Measurements from ENCODE around the gene ZNF581.
A peak's percentile ranks its signal among the peaks of the same experiment; 100 is the strongest.

Gene ZNF581

DNA sequence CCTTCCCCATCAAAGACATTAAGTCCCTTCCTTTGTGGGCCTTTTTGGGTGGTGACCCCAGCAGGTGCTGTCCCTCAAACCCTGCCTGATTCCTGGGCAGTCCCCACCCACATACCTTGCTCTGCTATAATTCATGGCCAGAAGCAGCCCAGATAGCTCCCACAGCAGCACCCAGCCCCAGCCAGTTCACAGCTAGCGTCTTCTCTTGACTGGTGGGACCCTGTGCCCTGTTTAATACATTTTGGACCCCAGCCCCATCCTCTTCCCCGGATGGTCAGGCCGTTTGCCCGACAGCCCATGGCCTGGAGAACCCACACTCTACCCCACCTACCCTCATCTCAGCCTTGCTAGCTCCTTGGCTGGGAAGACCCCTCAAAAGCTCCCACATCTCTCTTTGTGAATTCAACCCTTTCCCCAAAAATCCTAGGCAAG is 6.7 kb downstream of the ZNF581 start:
- no peak for DNase-seq

DNA sequence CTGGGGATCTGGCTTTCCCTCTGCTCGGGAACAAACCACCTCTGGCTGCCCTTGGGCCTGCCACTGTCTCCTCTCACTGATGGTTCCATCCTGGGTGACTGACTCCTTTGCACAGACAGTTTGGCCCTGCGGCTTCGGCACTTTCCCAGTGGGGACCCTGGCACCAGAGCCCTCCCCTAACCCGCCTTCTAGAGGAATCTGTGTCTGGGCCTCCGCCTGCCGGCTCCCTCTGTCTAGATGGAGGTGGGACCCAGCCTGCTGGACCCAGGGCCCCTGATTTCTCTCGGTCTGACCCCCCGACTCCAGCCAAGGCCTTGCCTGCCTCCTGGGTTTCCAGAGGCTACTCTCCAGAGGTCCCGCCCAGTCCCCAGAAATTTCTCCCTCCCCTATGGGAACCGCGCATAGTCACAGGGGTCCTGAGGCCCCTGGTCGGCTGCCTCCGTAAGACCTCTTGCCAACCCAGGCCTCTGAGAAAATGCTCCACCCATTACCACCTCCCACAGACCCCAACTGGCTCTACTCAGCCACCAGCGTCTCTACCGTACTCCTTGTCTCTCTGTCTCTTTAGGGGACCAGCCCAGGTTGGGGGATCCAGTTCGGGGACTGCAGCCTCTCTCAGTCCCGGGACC is 7.3 kb downstream of the ZNF581 start:
- DNase-seq: no peak

DNA sequence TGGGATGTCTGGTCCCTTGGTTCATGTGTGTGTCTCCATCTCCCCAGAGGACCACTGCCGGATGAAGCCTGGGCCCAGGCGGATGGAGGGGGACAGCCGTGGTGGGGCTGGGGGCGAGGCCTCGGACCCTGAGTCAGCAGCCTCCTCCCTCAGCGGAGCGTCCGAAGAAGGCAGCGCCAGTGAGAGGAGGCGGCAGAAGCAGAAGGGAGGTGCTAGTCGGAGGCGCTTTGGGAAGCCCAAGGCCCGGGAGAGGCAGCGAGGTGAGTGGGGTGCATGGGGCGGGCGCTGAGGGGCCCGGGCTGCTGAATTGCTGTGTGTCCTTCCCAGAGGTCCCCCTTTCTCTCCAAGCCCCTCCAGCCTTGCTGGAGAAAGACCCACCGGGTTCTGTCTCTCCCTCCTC is 7.8 kb downstream of the ZNF581 start:
- no peak for DNase-seq

DNA sequence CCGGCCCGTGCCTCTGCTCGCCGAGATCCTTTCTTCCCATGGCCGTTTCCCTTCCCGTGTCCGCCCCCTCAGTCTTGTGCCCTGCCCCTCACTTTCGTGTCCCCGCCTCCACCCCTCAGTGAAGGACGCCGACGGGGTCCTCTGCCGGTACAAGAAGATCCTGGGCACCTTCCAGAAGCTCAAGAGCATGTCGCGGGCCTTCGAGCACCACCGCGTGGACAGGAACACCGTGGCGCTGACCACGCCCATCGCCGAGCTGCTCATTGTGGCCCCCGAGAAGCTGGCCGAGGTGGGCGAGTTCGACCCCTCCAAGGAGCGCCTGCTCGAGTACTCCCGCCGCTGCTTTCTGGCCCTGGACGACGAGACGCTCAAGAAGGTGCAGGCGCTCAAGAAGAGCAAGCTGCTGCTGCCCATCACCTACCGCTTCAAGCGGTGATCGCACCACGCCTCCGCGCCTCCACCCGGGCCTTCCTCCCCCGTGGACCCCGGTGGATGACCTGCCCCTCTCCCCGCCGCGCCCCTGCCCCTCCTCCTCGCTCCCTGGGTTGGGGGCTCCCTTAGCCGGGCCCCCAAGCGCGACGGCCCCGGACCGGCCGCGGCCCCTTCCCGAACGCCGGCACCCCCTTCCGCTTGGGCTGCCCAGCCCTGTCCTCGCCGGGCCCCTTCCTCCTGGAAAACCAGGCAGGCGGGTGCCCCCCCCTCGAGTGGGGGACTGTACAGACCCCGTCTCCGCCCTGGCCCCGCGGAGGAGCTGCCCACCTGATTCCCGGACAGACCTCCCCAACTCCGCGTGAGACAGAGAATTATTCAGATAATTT is 9.1 kb downstream of the ZNF581 start:
- peak; percentile 34 for DNase-seq

DNA sequence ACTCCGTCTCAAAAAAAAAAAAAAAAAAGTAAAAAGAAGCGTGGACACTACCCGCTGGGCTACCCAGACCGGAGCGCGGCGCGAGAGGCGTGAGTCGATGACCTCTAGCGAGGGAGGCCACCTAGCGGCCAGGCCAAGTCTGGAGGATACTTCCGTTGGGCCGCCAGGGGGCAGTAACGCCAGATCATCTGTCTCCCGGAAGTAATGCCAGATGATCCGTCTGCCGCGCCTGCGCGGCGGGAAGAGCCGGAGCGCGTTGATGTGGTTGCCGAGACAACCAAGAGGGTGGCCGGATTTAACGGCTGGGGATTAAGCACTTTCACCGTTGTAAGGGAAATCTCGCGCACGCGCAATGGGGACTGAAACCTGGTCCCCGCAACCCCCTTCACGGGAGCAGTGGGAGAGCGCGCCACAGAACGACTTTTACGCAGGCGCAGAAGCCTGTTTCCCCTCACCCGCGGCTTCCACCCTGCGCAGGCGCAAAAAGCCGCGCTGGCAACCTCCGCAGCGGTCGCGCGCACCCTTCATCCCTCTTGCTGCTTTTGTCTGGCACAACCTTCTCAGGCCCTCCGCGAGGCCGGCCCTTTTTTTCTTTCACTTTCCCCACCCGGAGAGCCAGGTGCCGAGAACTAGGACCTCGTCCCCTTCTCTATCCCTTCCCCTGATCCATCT is 10.3 kb downstream of the ZNF581 start:
- peak; percentile 98 for DNase-seq

DNA sequence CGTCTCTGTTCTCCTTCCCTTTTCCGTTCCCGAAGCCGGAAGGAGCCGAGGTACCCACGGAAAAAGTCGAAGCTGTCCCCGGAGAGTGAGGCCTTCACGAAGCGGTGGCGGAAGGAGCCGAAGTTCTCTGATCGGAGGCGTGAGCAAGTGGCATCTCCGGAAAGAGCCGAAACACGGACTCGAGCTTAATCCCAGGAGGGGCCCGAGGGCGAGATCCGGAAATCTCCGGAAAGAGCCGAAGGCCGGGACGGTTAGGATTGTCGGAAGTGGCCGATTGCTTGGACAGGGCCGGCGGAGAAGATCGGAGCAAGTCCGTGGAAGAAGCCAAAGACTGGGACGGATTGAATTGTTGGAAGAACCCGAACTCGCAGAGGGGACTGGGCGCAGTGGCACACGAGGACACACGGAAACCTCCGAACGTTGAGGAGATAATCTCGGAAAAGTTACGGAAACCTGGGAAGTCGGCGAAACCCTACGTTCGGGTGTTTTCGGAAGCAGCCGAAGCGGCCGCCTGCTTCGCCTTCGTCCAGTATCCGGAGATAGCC is 10.9 kb downstream of the ZNF581 start:
- DNase-seq: peak; percentile 98

DNA sequence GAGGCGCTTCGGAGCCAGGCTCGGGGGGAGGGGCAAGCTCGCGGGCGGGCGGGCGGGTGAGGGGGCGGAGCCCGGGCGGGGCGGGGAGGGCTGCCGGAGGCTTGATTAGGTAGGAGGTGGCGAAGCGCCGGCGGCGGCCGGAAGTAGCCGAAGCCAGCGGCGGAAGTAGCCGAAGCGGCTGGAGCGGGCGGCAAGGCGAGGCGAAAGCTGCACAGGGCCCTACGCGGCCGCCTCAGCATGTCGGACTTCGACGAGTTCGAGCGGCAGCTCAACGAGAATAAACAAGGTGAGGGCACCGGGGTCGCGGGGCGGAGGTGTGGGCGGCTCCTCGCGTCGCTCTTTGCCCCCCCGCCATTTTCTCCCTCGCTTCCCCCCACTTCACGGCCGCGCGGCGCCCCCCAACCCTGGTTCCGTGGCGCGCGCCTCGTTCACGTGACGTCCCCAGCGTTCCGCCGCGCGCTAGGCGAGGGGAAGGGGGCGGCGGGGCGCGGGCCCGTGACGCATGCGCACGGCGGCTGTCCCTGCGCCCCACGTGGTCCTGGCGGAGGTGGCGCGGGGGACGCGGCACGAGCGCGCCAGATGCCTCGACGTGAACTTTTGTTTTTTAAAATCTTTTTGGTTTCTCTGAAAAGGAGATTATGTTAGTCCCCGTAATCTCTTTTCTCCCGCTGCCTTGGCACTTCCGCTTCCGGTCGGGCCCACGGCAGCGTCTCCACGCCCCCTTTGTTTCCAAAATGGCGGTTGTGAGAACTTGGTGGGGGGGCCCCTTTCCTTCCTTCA is 11.6 kb downstream of the ZNF581 start, which contains the start of gene U2AF2:
U2AF2 (plus strand) TSS at position 168 of the 780 bp plus-strand sequence; CDS start at position 238, 70 bp downstream.
- peak; percentile 98 for DNase-seq

DNA sequence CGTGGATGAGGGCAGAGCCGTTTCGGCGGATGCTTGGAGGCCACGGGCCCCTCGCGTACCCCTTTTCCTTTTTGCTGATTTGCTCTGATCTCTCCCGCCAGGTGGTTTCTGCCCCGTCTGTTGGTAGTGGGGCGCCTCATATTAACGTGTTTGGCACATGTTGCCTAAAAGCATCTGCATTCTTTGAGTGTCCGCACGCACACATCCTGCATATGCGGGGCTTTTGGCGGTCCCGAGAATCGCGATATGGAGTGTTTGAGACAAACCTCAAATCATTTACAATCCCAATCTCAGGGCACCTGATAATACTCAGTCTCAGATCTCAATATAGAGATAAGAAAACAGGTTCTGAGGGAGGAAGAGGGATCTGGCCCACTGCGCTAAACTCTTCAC is 12.2 kb downstream of the ZNF581 start:
- DNase-seq: no peak

DNA sequence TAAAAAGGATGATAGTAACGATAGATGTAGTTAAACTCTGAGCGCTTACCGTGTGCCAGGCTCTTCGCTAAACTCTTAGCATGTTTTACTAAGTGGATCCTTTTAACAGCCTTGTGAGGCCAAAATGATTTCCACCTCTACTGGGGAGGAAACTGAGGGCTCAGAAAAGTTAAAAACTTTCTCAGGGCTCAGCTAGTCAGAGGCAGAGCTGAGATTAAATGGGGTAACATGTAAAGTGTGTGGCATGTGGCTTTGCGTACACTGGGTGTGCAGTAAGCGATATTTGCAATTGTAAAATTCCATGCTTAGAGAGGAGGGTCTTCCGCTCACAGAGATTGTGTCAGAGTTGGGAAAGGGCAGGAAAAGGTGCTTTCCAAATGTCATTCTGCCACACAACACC is 13.1 kb downstream of the ZNF581 start:
- no peak for DNase-seq

DNA sequence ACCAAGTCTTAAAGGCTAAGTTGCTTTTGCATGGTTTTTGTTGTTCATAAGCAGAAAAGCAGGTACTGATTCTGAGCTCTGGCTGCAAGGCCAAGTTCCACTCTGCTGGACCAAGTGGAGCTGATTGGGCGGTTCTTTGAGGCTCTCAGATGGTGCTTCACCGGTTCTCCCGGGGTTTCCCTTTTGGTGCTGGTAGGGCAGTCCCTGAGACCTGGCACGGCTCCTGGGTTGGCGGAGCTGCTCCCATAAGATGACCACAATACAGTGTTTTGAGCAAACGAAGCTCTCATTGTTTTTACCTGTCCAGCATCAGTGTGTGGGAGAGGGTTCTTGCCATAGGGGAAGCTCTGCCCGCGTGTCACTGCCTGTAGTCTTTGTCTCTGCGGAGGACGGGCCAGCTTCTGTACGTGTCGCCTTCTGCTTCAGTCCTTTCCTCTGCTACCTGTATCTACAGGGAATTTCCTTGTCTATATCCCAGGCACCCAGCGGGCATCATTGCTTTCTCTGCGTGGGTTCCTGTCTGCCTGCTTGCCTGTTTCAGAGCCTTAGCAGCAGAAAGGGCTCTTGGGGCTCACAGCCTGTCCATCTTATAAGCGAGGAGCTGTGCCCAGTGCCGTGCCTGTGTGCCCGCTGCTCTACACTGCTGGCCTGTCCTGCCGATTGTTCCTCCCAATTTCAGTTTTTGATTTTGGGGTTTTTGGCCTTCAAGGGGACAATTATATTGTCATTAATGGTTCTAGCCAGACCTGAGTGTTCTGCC is 13.7 kb downstream of the ZNF581 start:
- no peak for DNase-seq

DNA sequence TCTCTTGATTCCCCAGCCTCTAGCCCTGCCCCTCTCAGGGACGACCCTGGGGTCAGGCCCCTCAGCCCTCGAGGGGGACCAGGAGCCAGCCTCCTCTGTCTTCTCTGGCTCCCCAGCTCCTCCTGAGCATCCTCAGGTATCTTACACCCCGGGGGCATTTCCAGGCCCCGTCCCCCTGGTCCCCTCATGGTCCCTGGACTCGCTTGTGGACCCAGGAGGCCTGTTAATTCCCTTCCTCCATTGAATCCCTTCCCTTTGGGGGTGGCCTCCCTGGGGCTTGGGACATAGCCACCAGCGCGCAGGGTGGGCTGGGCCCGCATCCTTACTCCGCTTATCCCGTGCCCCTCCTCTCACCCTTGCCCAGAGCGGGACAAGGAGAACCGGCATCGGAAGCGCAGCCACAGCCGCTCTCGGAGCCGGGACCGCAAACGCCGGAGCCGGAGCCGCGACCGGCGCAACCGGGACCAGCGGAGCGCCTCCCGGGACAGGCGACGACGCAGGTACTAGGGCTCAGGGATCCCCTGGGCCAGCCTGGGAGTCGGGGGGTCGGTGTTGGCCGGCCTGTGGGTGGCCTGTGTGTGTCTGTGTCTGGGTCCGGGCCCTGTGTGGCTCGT is 15.5 kb downstream of the ZNF581 start:
- DNase-seq: no peak

DNA sequence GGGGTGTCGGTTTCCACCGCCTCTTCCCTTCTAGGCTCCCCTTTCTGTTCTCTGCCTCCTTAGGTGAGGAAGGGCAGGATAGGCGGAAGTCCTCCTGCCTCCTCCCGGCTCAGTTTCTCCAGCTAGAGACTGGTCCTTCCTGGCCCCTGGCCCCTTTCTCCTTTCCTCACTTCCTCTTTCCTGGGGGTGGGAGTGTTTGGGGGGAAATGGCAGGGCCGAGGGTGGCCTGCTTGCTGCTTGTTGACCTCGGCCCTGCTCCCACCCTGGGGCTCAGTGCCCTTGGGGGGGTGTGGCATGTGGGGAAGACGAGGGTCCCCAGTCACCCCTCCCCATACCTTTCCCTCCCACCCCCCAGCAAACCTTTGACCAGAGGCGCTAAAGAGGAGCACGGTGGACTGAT is 16.4 kb downstream of the ZNF581 start:
- DNase-seq: no peak

DNA sequence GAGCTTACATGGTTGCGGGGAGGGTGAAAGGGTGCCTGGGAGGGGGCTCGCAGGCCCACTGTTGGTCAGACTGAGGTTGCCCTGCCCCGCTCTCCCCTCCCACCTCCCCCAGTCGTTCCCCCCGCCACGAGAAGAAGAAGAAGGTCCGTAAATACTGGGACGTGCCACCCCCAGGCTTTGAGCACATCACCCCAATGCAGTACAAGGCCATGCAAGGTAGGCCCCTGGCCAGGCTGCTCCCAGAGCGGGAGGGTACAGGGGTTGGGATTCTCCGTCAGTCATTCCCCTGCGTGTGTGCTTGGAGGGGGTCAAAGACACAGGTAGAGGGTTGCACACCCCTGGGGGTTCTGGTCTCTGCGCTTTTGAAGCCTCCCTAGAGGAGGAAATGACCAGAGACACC is 17.0 kb downstream of the ZNF581 start:
- no peak for DNase-seq

DNA sequence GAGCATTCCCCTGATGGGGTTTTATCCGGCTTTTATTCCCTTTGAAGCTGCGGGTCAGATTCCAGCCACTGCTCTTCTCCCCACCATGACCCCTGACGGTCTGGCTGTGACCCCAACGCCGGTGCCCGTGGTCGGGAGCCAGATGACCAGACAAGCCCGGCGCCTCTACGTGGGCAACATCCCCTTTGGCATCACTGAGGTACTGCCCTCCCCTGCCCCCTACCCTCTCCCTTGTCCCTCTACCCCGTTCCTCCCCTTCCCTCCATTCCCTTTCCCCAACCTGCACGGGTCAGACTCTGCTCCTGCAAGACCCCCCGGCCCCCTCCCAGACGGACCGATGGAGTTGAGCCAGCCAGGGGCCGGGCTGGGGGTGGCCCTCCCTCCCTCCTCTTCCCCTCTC is 17.5 kb downstream of the ZNF581 start:
- DNase-seq: no peak

DNA sequence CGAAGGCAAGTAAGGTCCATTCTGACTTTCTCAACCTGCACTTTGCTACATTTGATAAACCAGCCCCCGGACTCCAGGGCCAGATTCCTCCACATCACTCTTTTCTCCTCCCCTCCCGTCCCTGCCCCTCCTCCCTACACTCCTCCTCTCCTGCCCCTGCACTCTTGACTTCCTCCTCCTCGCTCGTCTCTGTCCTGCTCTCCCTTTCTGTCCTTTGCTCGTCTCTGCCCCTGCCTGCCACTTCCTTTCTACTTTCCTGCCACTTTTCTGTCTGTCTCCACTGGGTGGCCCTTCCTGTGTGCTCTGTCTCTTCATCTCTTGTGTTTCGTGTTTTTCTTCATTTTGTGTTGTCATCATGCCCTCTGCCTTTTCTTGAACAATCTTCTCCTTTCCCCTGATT is 18.4 kb downstream of the ZNF581 start:
- DNase-seq: no peak

DNA sequence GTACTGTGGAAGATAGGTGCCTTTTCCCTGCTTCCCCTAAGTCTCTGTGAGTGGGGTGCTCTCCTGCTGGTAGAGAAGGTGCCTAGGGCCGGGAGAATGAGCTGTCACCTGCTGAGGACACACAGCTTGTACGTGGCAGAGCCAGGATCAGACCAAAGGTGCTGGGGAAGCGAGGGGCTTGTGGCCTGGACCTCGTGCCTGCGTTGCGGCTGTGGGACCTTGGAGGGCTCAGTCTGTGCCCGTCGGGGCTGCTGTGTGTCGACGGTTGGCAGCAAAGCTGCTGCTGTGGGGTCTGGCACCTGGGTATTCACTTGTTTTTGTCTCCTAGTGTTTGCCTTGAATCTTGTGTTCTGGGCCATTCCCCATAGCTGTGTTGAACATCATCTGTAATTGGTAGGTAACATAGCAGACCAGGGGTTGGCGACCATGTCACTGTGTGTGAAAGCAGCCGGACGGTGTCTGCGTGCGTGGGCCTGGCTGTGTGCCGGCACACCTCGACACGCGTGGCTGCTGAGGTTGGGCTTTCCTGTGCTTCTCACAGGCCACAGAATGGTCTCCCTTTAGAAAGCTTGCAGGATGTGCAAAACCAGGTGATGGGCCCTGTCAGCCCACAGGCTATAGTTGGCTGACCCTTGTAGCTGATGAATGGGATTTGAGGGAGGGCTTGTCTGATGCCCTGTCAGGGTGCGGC is 20.5 kb downstream of the ZNF581 start:
- DNase-seq: no peak

DNA sequence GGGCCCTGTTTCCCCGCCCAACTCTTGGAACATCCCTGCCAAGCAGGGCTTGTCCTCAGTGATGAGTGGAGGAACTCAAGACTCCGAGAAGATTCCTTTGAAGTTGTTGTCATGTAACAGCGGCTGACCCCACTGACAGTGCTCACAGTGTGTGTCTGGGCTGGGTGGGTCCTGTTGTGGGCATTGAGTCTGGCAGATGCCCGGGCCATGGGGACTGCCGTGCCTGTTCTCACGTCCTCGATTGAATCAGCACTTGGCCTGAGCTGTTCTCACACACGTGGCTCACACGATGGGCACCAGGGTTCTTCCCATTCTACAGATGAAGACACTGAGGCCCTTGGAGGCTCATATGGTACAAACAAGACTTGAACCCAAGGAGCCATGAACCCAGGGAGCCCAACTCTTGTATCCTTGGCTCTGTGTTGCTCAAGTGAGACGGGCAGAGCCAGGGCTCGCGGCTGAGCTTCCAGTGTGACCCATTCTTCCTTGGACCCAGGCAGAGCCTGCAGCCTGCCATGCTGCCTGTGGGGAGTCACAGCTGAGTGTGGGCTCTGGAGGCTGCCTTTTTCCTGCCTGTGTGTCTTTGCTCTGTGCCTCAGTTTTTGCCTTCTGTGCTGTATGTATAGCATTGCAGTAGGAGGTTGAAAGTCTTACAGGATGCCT is 23.0 kb downstream of the ZNF581 start:
- no peak for DNase-seq

DNA sequence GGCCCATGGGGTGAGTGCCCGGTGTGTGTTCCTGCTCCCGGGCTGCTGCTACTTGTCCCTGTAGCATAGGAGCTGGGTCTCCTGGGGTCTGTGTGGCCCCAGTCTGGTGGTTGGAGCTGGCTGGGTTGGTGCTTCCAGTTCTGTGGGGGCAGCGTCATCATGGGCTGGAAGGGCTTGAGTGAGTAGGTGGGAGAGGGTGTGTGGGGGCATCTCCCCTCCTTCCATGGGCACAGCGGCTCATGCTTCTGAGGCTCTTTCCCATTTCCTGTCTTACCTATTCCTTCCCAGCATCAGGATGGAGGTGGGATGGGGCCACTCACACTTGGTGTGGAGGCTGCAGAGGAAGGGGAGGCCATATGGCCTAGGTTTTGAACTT is 23.5 kb downstream of the ZNF581 start:
- no peak for DNase-seq

DNA sequence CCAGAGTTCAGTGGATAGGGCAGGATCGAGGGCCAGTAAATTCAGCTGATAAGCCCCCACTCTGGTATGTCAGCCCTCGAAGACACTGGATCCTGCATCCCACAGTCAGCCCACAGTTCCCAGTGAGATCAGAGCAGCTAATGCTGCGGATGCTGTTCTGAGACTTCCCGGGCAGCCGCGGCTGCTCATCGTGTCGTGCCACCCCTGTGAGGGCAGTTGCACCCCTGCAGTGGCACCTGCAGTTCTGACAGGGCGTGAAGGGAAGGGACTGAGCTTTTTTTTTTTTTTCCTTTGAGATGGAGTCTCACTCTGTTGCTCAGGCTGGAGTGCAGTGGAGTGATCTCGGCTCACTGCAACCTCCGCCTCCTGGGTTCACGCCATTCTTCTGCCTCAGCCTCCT is 24.1 kb downstream of the ZNF581 start:
- no peak for DNase-seq

DNA sequence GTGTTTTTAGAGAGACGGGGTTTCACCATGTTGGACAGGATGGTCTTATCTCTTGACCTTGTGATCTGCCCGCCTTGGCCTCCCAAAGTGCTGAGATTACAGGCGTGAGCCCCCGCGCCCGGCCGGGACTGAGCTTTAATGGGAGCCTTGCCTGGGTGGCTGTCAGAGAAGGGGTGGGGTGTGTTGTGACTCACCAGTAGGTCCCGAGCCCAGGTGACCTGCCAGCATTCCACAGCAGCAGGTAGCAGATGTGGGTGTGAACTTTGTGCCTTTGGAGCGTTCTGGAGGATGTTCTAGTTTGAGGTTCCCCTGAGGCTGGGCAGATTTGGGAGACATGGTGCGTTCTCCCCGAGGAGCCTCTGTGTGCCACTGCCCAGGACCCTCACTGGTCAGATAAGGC is 24.5 kb downstream of the ZNF581 start:
- DNase-seq: no peak

Measured in activated CD8-positive, alpha-beta memory T cell treated with anti-CD3 and anti-CD28 coated beads, Interleukin-2, amount 50 U/mL, for 4 hours (primary cell).